Mesenchymal stem cell (in vitro differentiated cells and primary cell): ENCODE measurements around the gene MOB3B.
"Not testable (repeated sequence)": the region's sequence is repeated elsewhere in the genome, so short reads cannot be mapped to it uniquely, and the experiment has no call there.

Experiments
- DNase-seq: peaks from one replicate; pipeline ENCODE4 v3.0.0-alpha.2; 2013
- H2AFZ ChIP-seq: one replicate; pipeline ENCODE4 v1.6.1; 2013; ENCODE audit warnings: low read depth, mild to moderate bottlenecking, control low read depth, inconsistent platforms, low read length, moderate library complexity
- H2AK5ac ChIP-seq: 2 replicates; pipeline ENCODE4 v1.6.1; 2013; ENCODE audit warnings: low read length, moderate library complexity, mild to moderate bottlenecking, inconsistent platforms; ENCODE audit not compliant: severe bottlenecking
- H2BK120ac ChIP-seq: one replicate; pipeline ENCODE4 v1.6.1; 2013; ENCODE audit warnings: low read depth, mild to moderate bottlenecking, inconsistent platforms, low read length, moderate library complexity
- H2BK12ac ChIP-seq, 2 experiments: one replicate each; pipeline ENCODE4 v1.6.1; 2013; ENCODE audit warnings: inconsistent platforms in 2 of 2, low read length in 2 of 2, mild to moderate bottlenecking in 2 of 2, moderate library complexity in 2 of 2, control low read depth in 1 of 2
- H2BK15ac ChIP-seq: one replicate; pipeline ENCODE4 v1.6.1; 2013; ENCODE audit warnings: mild to moderate bottlenecking, low read depth, inconsistent platforms; ENCODE audit not compliant: poor library complexity, severe bottlenecking
- H2BK5ac ChIP-seq: 2 replicates; pipeline ENCODE4 v1.6.1; 2013; ENCODE audit warnings: low read depth, mild to moderate bottlenecking, low read length, control low read depth, inconsistent platforms; ENCODE audit not compliant: poor library complexity, severe bottlenecking
- H3K14ac ChIP-seq, 2 experiments: one replicate each; pipeline ENCODE4 v1.6.1; 2013; ENCODE audit warnings: inconsistent platforms in 2 of 2, low read length in 2 of 2, control low read depth in 1 of 2, mild to moderate bottlenecking in 1 of 2, moderate library complexity in 1 of 2
- H3K18ac ChIP-seq, 2 experiments: one replicate each; pipeline ENCODE4 v1.6.1; 2013; ENCODE audit warnings: inconsistent platforms in 2 of 2, low read length in 2 of 2, control low read depth in 1 of 2, low read depth in 1 of 2, mild to moderate bottlenecking in 1 of 2
- H3K23ac ChIP-seq, 2 experiments: one replicate each; pipeline ENCODE4 v1.6.1; 2013; ENCODE audit warnings: inconsistent platforms in 2 of 2, low read length in 2 of 2, mild to moderate bottlenecking in 2 of 2, moderate library complexity in 2 of 2, control low read depth in 1 of 2
- H3K27ac ChIP-seq: 2 replicates; pipeline ENCODE4 v1.5.1; 2013; ENCODE audit warnings: mild to moderate bottlenecking, moderate library complexity, low read length, control low read depth, inconsistent platforms; ENCODE audit not compliant: poor library complexity, severe bottlenecking
- H3K27me3 ChIP-seq, 2 experiments: 2 replicates each; pipeline versions ENCODE4 v1.6.1 to v1.7.0; 2013; ENCODE audit warnings: low read length in 2 of 2, mild to moderate bottlenecking in 2 of 2, moderate library complexity in 2 of 2, control low read depth in 1 of 2, inconsistent platforms in 1 of 2; ENCODE audit not compliant: control insufficient read depth in 1 of 2, insufficient read depth in 1 of 2
- H3K36me3 ChIP-seq, 2 experiments: 2 replicates each; pipeline versions ENCODE4 v1.6.1 to v1.7.0; 2013; ENCODE audit warnings: low read length in 2 of 2, control low read depth in 1 of 2, inconsistent platforms in 1 of 2, low read depth in 1 of 2, mild to moderate bottlenecking in 1 of 2; ENCODE audit not compliant: insufficient read depth in 2 of 2, control insufficient read depth in 1 of 2
- H3K4ac ChIP-seq, 2 experiments: one replicate each; pipeline ENCODE4 v1.6.1; 2013; ENCODE audit warnings: inconsistent platforms in 2 of 2, low read length in 2 of 2, mild to moderate bottlenecking in 2 of 2, moderate library complexity in 2 of 2, control low read depth in 1 of 2, low read depth in 1 of 2
- H3K4me1 ChIP-seq: 2 replicates; pipeline ENCODE4 v1.6.1; 2013; ENCODE audit warnings: low read depth, low read length, control low read depth; ENCODE audit not compliant: control insufficient read depth, insufficient read depth
- H3K4me2 ChIP-seq: 2 replicates; pipeline ENCODE4 v1.6.1; 2013; ENCODE audit warnings: low read length, mild to moderate bottlenecking, inconsistent platforms; ENCODE audit not compliant: poor library complexity, severe bottlenecking
- H3K4me3 ChIP-seq, 2 experiments: 2 replicates each; pipeline versions ENCODE4 v1.5.1 to v1.7.0; 2013; ENCODE audit warnings: low read length in 2 of 2, mild to moderate bottlenecking in 2 of 2, control low read depth in 1 of 2, low read depth in 1 of 2; ENCODE audit not compliant: insufficient read depth in 1 of 2
- H3K79me1 ChIP-seq: replicated peaks from 2 replicates; pipeline ENCODE4 v1.6.1; 2013; ENCODE audit warnings: mild to moderate bottlenecking, control low read depth, low read length, inconsistent platforms; ENCODE audit not compliant: poor library complexity, severe bottlenecking
- H3K9ac ChIP-seq: 2 replicates; pipeline ENCODE4 v1.7.0; 2013; ENCODE audit warnings: mild to moderate bottlenecking, low read length, moderate library complexity
- H3K9me3 ChIP-seq: 2 replicates; pipeline ENCODE4 v1.7.0; 2013; ENCODE audit warnings: mild to moderate bottlenecking, low read length; ENCODE audit not compliant: control insufficient read depth
- H4K8ac ChIP-seq: one replicate; pipeline ENCODE4 v1.6.1; 2013; ENCODE audit warnings: inconsistent platforms, mild to moderate bottlenecking, low read length, moderate library complexity
- H4K91ac ChIP-seq: one replicate; pipeline ENCODE4 v1.6.1; 2013; ENCODE audit warnings: mild to moderate bottlenecking, low read length, inconsistent platforms
- WGBS: methylation state at CpG from one replicate; pipeline ENCODE4 v1.1.7; 2013; ENCODE audit warnings: mixed read lengths; 5-methylcytosine and 5-hydroxymethylcytosine counted together

The MOB3B gene

GRCh38 chr9:27423915-27424710 is 105.5 kb downstream of the MOB3B start:
- H3K23ac ChIP-seq = no peak overlapping the region
- no peaks in the 10 kb centered on the region for H3K36me3 ChIP-seq
- H3K9me3 ChIP-seq = no peaks in the 10 kb centered on the region
- no peak overlapping the region for H2BK12ac ChIP-seq
- no peak overlapping the region for H4K91ac ChIP-seq
- peaks cover 2% of the 10 kb centered on the region for H3K4me1 ChIP-seq
- no peak overlapping the region for H3K4ac ChIP-seq
- H3K79me1 ChIP-seq = no peaks in the 10 kb centered on the region
- no peak overlapping the region for H3K9ac ChIP-seq
- H2BK15ac ChIP-seq = no peak overlapping the region
- 75% methylated on average over 4 of the region's 6 CpGs for WGBS
- DNase-seq = no peak
- no peak overlapping the region for H2AK5ac ChIP-seq
- no peak overlapping the region for H4K8ac ChIP-seq
- H2BK120ac ChIP-seq = no peak overlapping the region
- no peaks in the 10 kb centered on the region for H3K27me3 ChIP-seq
- no peak overlapping the region for H3K14ac ChIP-seq
- no peak overlapping the region for H3K4me3 ChIP-seq
- H2AFZ ChIP-seq = no peak overlapping the region
- H3K18ac ChIP-seq = no peak overlapping the region
- no peak overlapping the region for H2BK5ac ChIP-seq
- H3K4me2 ChIP-seq = no peak overlapping the region
- no peak overlapping the region for H3K27ac ChIP-seq

DNA sequence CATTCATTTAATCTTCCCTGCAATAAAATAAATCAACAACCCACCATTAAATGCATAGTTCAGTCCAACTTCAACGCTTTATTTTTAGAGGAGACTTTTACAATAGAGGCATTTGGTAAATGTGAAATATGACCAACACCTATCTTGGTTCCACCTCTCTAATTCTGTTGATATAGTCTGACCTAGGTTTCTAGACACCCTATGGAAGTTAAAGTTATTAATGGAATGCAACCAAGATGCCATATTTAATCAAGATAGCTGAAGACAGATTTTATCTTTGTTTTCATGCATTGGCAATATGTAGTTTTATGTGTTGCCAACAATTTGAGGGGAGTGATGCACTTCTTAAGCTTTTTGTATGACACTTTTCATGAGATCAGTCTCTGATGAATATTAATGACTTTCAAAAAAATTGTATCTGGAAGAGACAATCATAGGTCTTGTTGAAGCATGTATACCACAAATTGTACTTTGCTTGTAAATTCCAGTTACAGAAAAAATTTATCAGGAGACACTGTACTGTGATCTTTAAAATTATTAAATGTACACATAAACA is 107.3 kb downstream of the MOB3B start:
- no peak overlapping the region for H3K4me3 ChIP-seq
- H3K4me1 ChIP-seq = peaks cover 2% of the 10 kb centered on the region
- no peaks in the 10 kb centered on the region for H3K9me3 ChIP-seq
- H2AK5ac ChIP-seq = no peak overlapping the region
- H2AFZ ChIP-seq = no peak overlapping the region
- H2BK15ac ChIP-seq = no peak overlapping the region
- WGBS = no CpG with 5 or more reads among the region's 1 CpG
- H3K36me3 ChIP-seq = no peaks in the 10 kb centered on the region
- no peak overlapping the region for H3K4me2 ChIP-seq
- no peak overlapping the region for H3K18ac ChIP-seq
- H2BK120ac ChIP-seq = no peak overlapping the region
- H2BK5ac ChIP-seq = no peak overlapping the region
- no peak overlapping the region for H3K23ac ChIP-seq
- no peak overlapping the region for H4K8ac ChIP-seq
- no peak overlapping the region for H3K9ac ChIP-seq
- no peak overlapping the region for H3K14ac ChIP-seq
- H3K4ac ChIP-seq = no peak overlapping the region
- no peaks in the 10 kb centered on the region for H3K27me3 ChIP-seq
- H2BK12ac ChIP-seq = no peak overlapping the region
- H3K27ac ChIP-seq = no peak overlapping the region
- no peak for DNase-seq
- H4K91ac ChIP-seq = no peak overlapping the region
- no peaks in the 10 kb centered on the region for H3K79me1 ChIP-seq

GRCh38 chr9:27421577-27421976 is 108.0 kb downstream of the MOB3B start:
- DNase-seq = no peak
- 86% methylated on average over 2 of the region's 2 CpGs for WGBS
- no peaks in the 10 kb centered on the region for H3K79me1 ChIP-seq
- no peak overlapping the region for H3K4ac ChIP-seq
- H2BK120ac ChIP-seq = no peak overlapping the region
- no peaks in the 10 kb centered on the region for H3K4me1 ChIP-seq
- H3K18ac ChIP-seq = no peak overlapping the region
- H2BK5ac ChIP-seq = no peak overlapping the region
- no peak overlapping the region for H3K9ac ChIP-seq
- no peaks in the 10 kb centered on the region for H3K27me3 ChIP-seq
- no peak overlapping the region for H3K23ac ChIP-seq
- H2AFZ ChIP-seq = no peak overlapping the region
- H2BK12ac ChIP-seq = no peak overlapping the region
- no peak overlapping the region for H3K27ac ChIP-seq
- H3K36me3 ChIP-seq = no peaks in the 10 kb centered on the region
- H2BK15ac ChIP-seq = no peak overlapping the region
- no peak overlapping the region for H4K8ac ChIP-seq
- no peak overlapping the region for H3K4me3 ChIP-seq
- no peak overlapping the region for H3K4me2 ChIP-seq
- no peak overlapping the region for H4K91ac ChIP-seq
- H2AK5ac ChIP-seq = no peak overlapping the region
- H3K9me3 ChIP-seq = no peaks in the 10 kb centered on the region
- H3K14ac ChIP-seq = no peak overlapping the region

DNA sequence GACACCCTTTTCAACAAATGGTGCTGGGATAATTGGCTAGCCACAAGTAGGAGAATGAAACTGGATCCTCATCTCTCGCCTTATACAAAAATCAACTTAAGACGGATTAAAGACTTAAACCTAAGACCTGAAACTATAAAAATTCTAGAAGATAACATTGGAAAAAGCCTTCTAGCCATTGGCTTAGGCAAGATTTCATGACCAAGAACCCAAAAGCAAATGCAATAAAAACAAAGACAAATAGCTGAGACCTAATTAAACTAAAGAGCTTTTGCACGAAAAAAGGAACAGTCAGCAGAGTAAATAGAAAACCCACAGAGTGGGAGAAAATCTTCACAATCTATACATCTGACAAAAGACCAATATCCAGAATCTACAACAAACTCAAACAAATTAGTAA is 110.1 kb downstream of the MOB3B start:
- not testable (repeated sequence) for H2BK120ac ChIP-seq, H2BK12ac ChIP-seq, H3K18ac ChIP-seq, H2AFZ ChIP-seq, H4K8ac ChIP-seq, H2AK5ac ChIP-seq, H3K79me1 ChIP-seq, H4K91ac ChIP-seq, H3K4me2 ChIP-seq, H3K9me3 ChIP-seq, H3K4me3 ChIP-seq, H3K36me3 ChIP-seq, H3K4ac ChIP-seq, H3K27me3 ChIP-seq, H3K23ac ChIP-seq, H2BK5ac ChIP-seq, H3K27ac ChIP-seq, H3K9ac ChIP-seq, DNase-seq, H3K14ac ChIP-seq, H2BK15ac ChIP-seq, H3K4me1 ChIP-seq
- WGBS = 95% methylated on average over 3 of the region's 3 CpGs
